Keratinocyte (primary cell): ENCODE measurements around the gene RBFOX1. TPM values are rescaled to one million over a fixed set of nuclear protein-coding genes. Genes with fewer than 3 reads are reported as not detected.

Experiments
- DNase-seq: peaks from one replicate; pipeline ENCODE4 v3.0.0-alpha.2; 2011; ENCODE audit warnings: low read depth, missing footprints, low spot score
- FAIRE-seq: peaks from 2 replicates; lab custom pipeline; 2011; peaks lifted over from hg19 to GRCh38; lab: Jason Lieb, UNC
- H2AFZ ChIP-seq: 2 replicates; pipeline ENCODE4 v1.6.0; 2012; ENCODE audit warnings: low read length, control low read depth, inconsistent platforms; ENCODE audit not compliant: control insufficient read depth
- H3K27ac ChIP-seq: 2 replicates; pipeline ENCODE4 v1.5.1; 2011; ENCODE audit warnings: low read length; ENCODE audit not compliant: control insufficient read depth, insufficient read depth
- H3K27me3 ChIP-seq: 3 replicates; pipeline ENCODE4 v1.6.0; 2011; ENCODE audit warnings: low read length; ENCODE audit not compliant: control insufficient read depth, insufficient read depth; ENCODE audit errors: extremely low read depth
- H3K36me3 ChIP-seq, 2 experiments: 2 replicates in 1 of 2; 3 replicates in 1 of 2; pipeline ENCODE4 v1.5.1; 2011; ENCODE audit warnings: low read length in 2 of 2, mild to moderate bottlenecking in 1 of 2; ENCODE audit not compliant: control insufficient read depth in 2 of 2, insufficient read depth in 2 of 2; ENCODE audit errors: extremely low read depth in 1 of 2
- H3K4me1 ChIP-seq: 3 replicates; pipeline ENCODE4 v1.5.1; 2011; ENCODE audit warnings: low read length; ENCODE audit not compliant: control insufficient read depth, insufficient read depth; ENCODE audit errors: extremely low read depth
- H3K4me2 ChIP-seq: 3 replicates; pipeline ENCODE4 v1.6.0; 2011; ENCODE audit warnings: low read depth, low read length; ENCODE audit not compliant: control insufficient read depth, insufficient read depth; ENCODE audit errors: extremely low read depth
- H3K4me3 ChIP-seq, 3 experiments: fragments of 200-600 bp in 1 of 3; sonication (generic) in 1 of 3; 2 replicates in 2 of 3; 3 replicates in 1 of 3; pipeline ENCODE4 v1.5.1; 2011 to 2016; ENCODE audit warnings: low read length in 3 of 3, mild to moderate bottlenecking in 3 of 3, control low read depth in 2 of 3, inconsistent platforms in 1 of 3, low read depth in 1 of 3, mixed read lengths in 1 of 3, mixed run types in 1 of 3, moderate library complexity in 1 of 3; ENCODE audit not compliant: control insufficient read depth in 2 of 3, insufficient read depth in 2 of 3; ENCODE audit errors: extremely low read depth in 1 of 3
- H3K79me2 ChIP-seq: 2 replicates; pipeline ENCODE4 v1.6.0; 2012; ENCODE audit warnings: low read length; ENCODE audit not compliant: control insufficient read depth, insufficient read depth
- H3K9ac ChIP-seq: 3 replicates; pipeline ENCODE4 v1.6.0; 2011; ENCODE audit warnings: low read length; ENCODE audit not compliant: control insufficient read depth, insufficient read depth; ENCODE audit errors: extremely low read depth
- H3K9me1 ChIP-seq: 3 replicates; pipeline ENCODE4 v1.6.0; 2011; ENCODE audit warnings: low read length; ENCODE audit not compliant: control insufficient read depth, insufficient read depth; ENCODE audit errors: extremely low read depth
- H3K9me3 ChIP-seq: 2 replicates; pipeline ENCODE4 v1.5.1; 2012; ENCODE audit warnings: low read depth, low read length; ENCODE audit not compliant: control insufficient read depth
- H4K20me1 ChIP-seq: 3 replicates; pipeline ENCODE4 v1.6.0; 2011; ENCODE audit warnings: low read length; ENCODE audit not compliant: control insufficient read depth, insufficient read depth; ENCODE audit errors: extremely low read depth
- EZH2 ChIP-seq: IDR thresholded peaks from one replicate; pipeline ENCODE4 v1.6.1; 2012; ENCODE audit warnings: inconsistent platforms, mild to moderate bottlenecking, low read length, moderate library complexity
- dilution Hi-C: fragments of 300-500 bp; cut with MboI; formaldehyde crosslinking; loops from one replicate; pipeline ENCODE4 v1.7.0; 2020; ENCODE audit warnings: low sequenced_read_pairs; ENCODE audit not compliant: extremely low pct_ligation_motif_present
- polyA plus RNA-seq, 5 experiments: library from polyadenylated mRNA; depleted of rRNA in 3 of 5; stranded (reverse) in 3 of 5; stranded (forward) in 1 of 5; unstranded in 1 of 5; fragments of >200 nt; gene quantifications; 1 replicate in 1 of 5; 2 replicates in 3 of 5; 3 replicates in 1 of 5; pipeline versions ENCODE4 v1.2.1 to v1.2.3, GENCODE V29; 2011 to 2012; ENCODE audit warnings: missing spikeins in 2 of 5, low read depth in 1 of 5, low replicate concordance in 1 of 5
- TF ChIP-seq, protein P1 (sequence below), 3 experiments: IDR thresholded peaks in 1 of 3; conservative IDR thresholded peaks in 1 of 3; optimal IDR thresholded peaks in 1 of 3; 2 replicates in 2 of 3; 3 replicates in 1 of 3; pipeline versions ENCODE3 to v1.5.1; 2011; ENCODE audit warnings: low read length in 3 of 3, mild to moderate bottlenecking in 3 of 3, moderate library complexity in 2 of 3, control low read depth in 1 of 3, inconsistent platforms in 1 of 3; ENCODE audit not compliant: insufficient read depth in 2 of 3; ENCODE audit errors: extremely low read depth in 1 of 3

RBFOX1 gene
- polyA plus RNA-seq, 1 donor (not counting 4 experiments of a cell fraction or from before 2014, with no cell fraction given): not detected

DNA sequence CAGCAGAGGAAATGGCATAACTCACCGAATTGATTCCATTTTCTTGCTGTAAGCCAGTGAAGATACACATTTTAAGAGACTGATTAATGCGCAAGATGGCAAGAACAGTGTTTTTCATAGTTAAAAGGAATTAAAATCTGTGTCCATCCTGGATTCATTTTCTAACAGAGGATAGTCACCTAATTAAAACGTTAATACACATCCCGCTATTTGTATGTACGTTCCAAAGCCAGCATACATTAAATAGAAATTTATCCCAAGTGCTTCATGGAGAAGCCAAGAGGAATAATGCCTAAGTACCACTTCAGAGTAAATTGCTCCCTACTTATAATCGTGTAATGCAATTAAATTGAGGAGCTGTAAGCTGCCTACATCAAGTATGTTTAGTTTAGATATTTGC is 49.9 kb downstream of the RBFOX1 start:
- Histone ChIP-seq H3K9me1 (no peaks in the 10 kb centered on the region), H3K27ac (no peak overlapping the region), H3K9ac (no peak overlapping the region), H3K4me1 (no peaks in the 10 kb centered on the region), H3K27me3 (no peaks in the 10 kb centered on the region), H4K20me1 (no peaks in the 10 kb centered on the region), H3K4me2 (no peak overlapping the region), H2AFZ (no peak overlapping the region), H3K9me3 (no peaks in the 10 kb centered on the region), H3K79me2 (no peaks in the 10 kb centered on the region), H3K4me3 (no peak overlapping the region), H3K36me3 (no peaks in the 10 kb centered on the region)
- dilution Hi-C loops: no loop called here
- DNase-seq: no peak
- TF ChIP-seq EZH2: no peak
- TF ChIP-seq, protein P1, sequence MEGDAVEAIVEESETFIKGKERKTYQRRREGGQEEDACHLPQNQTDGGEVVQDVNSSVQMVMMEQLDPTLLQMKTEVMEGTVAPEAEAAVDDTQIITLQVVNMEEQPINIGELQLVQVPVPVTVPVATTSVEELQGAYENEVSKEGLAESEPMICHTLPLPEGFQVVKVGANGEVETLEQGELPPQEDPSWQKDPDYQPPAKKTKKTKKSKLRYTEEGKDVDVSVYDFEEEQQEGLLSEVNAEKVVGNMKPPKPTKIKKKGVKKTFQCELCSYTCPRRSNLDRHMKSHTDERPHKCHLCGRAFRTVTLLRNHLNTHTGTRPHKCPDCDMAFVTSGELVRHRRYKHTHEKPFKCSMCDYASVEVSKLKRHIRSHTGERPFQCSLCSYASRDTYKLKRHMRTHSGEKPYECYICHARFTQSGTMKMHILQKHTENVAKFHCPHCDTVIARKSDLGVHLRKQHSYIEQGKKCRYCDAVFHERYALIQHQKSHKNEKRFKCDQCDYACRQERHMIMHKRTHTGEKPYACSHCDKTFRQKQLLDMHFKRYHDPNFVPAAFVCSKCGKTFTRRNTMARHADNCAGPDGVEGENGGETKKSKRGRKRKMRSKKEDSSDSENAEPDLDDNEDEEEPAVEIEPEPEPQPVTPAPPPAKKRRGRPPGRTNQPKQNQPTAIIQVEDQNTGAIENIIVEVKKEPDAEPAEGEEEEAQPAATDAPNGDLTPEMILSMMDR (optimal IDR thresholded peaks at IDR 0.05 in 1 of 3, IDR thresholded peaks at IDR 0.05 in 1 of 3, conservative IDR thresholded peaks at IDR 0.05 in 1 of 3; ENCODE audit: extremely low read depth in 1 of 3, insufficient read depth in 2 of 3, low read length in 3 of 3): no peak
- FAIRE-seq: no peak

DNA sequence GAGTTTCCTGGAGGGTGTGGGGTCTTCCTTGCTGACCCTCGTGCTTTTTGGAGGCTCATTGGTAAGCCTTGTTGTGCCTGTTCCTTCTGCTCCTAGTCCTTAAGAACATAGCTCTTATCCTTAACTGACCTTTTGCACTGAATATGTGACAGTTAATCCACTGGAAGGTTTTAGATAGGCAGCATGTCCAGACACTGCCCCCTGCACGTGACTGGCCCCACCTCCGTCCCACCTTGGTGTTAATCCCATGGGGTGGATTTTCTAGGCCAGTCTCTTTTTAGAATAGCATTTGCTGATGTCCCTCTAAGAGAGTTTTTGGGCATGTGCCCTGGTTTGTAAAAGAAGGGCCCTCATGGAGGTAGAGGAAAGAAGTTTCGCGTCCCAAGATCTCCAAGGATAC is 58.3 kb downstream of the RBFOX1 start:
- Histone ChIP-seq H3K27ac (no peak overlapping the region), H3K4me3 (no peak overlapping the region), H4K20me1 (no peaks in the 10 kb centered on the region), H3K9me1 (no peaks in the 10 kb centered on the region), H3K9ac (no peak overlapping the region), H3K4me1 (no peaks in the 10 kb centered on the region), H2AFZ (no peak overlapping the region), H3K4me2 (no peak overlapping the region), H3K36me3 (no peaks in the 10 kb centered on the region), H3K9me3 (peaks cover 2% of the 10 kb centered on the region), H3K79me2 (no peaks in the 10 kb centered on the region), H3K27me3 (no peaks in the 10 kb centered on the region)
- FAIRE-seq (no peak), DNase-seq (no peak)
- dilution Hi-C loops: no loop called here
- TF ChIP-seq, protein P1 (optimal IDR thresholded peaks at IDR 0.05 in 1 of 3, IDR thresholded peaks at IDR 0.05 in 1 of 3, conservative IDR thresholded peaks at IDR 0.05 in 1 of 3; ENCODE audit: extremely low read depth in 1 of 3, insufficient read depth in 2 of 3, low read length in 3 of 3): no peak
- TF ChIP-seq EZH2: no peak
